Transverse colon (tissue), 4 donors: ENCODE data around the gene NWD2.

ENCODE experiments used
- CTCF ChIP-seq, 5 experiments: fragments of 200-600 bp in 3 of 5; fragments of 450-650 bp in 2 of 5; sonication (generic) in 3 of 5; IDR thresholded peaks; 1 replicate in 2 of 5; 2 replicates in 3 of 5; pipeline ENCODE4 v1.5.1; 2016 to 2017; ENCODE audit warnings: antibody characterized with exemption in 5 of 5, inconsistent platforms in 3 of 5, mild to moderate bottlenecking in 2 of 5, moderate library complexity in 1 of 5
- POLR2A ChIP-seq: fragments of 450-650 bp; IDR thresholded peaks from one replicate; pipeline ENCODE4 v1.6.1; 2016; ENCODE audit warnings: antibody characterized with exemption, mild to moderate bottlenecking, moderate library complexity
- POLR2AphosphoS5 ChIP-seq, 3 donors: sonication (generic); formaldehyde crosslinking; IDR thresholded peaks; one replicate each; pipeline ENCODE4 v1.6.1; 2016; ENCODE audit warnings: antibody characterized with exemption in 3 of 3

GRCh38 chr4:37471093-37471492, 226.6 kb downstream of the NWD2 start:
- TF ChIP-seq POLR2A (no peak), CTCF (IDR thresholded peaks at IDR 0.05) (no peak), POLR2AphosphoS5 (IDR thresholded peaks at IDR 0.05) (no peak)
